LNCaP clone FGC (cell line): Measurements from ENCODE around the gene BCAS3.

Experiments
- DNase-seq: peaks from one replicate; pipeline ENCODE4 v3.0.0-alpha.2; 2011; ENCODE audit warnings: low read depth
- H3K4me3 ChIP-seq: 2 replicates; pipeline ENCODE4 v1.5.1; 2011; ENCODE audit warnings: mild to moderate bottlenecking, low read depth, low read length, control low read depth
- TF ChIP-seq, protein P1 (sequence below): IDR thresholded peaks from 2 replicates; pipeline ENCODE4 v1.5.1; 2012; ENCODE audit warnings: mild to moderate bottlenecking; ENCODE audit not compliant: control insufficient read depth, insufficient read depth; ENCODE audit errors: extremely low read depth

The BCAS3 gene

DNA sequence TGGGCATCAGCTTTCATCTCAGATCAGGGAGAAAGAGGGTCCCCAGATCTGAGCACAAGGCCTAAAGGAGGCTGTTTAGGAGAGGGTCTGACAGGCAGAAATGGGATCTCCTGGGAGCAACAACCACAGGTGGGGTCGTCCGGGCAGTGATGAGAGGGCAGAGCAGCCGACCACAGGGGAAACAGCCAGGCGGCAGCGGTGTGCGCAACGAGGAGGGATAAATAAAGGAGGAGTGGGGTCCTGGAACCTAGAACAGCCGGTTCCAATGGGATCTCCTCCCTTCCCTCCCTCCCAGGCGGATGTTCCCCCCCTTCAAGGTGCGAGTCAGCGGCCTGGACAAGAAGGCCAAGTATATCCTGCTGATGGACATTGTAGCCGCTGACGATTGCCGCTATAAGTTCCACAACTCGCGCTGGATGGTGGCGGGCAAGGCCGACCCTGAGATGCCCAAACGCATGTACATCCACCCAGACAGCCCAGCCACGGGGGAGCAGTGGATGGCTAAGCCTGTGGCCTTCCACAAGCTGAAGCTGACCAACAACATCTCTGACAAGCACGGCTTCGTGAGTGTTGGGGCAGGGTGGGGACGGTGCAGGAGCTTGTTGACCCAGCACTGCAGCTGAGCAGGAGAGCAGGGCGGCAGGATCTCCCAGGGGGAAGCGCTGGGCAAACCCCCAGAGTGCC is 723.9 kb downstream of the BCAS3 start:
- no peak overlapping the region for H3K4me3 ChIP-seq
- no peak for DNase-seq
- TF ChIP-seq, protein P1, sequence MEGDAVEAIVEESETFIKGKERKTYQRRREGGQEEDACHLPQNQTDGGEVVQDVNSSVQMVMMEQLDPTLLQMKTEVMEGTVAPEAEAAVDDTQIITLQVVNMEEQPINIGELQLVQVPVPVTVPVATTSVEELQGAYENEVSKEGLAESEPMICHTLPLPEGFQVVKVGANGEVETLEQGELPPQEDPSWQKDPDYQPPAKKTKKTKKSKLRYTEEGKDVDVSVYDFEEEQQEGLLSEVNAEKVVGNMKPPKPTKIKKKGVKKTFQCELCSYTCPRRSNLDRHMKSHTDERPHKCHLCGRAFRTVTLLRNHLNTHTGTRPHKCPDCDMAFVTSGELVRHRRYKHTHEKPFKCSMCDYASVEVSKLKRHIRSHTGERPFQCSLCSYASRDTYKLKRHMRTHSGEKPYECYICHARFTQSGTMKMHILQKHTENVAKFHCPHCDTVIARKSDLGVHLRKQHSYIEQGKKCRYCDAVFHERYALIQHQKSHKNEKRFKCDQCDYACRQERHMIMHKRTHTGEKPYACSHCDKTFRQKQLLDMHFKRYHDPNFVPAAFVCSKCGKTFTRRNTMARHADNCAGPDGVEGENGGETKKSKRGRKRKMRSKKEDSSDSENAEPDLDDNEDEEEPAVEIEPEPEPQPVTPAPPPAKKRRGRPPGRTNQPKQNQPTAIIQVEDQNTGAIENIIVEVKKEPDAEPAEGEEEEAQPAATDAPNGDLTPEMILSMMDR = no peak

DNA sequence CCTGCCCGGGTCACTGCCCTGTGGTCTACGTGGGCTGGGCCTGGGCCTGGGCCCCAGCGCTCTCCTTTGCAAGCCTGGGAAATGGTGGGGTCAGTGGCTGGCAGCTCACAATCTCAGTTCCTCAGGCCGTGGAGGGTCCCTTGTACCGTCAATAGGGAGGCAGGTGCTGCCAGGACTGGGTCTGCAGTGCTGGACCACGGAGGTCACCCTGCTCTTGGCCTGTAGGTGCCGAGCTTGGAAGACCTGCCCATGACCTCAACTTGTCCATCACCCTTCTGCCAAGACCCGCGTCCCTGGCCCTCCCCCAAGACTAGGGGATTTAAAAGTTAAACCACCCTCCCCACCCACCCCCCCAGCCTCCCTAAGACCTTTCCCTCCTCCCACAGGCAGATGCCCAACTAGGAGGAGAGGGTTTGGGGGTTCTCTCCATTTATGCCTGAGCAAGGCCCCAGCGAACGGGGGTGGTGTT is 724.5 kb downstream of the BCAS3 start:
- no peak for DNase-seq
- no peak overlapping the region for H3K4me3 ChIP-seq
- TF ChIP-seq, protein P1 = no peak

DNA sequence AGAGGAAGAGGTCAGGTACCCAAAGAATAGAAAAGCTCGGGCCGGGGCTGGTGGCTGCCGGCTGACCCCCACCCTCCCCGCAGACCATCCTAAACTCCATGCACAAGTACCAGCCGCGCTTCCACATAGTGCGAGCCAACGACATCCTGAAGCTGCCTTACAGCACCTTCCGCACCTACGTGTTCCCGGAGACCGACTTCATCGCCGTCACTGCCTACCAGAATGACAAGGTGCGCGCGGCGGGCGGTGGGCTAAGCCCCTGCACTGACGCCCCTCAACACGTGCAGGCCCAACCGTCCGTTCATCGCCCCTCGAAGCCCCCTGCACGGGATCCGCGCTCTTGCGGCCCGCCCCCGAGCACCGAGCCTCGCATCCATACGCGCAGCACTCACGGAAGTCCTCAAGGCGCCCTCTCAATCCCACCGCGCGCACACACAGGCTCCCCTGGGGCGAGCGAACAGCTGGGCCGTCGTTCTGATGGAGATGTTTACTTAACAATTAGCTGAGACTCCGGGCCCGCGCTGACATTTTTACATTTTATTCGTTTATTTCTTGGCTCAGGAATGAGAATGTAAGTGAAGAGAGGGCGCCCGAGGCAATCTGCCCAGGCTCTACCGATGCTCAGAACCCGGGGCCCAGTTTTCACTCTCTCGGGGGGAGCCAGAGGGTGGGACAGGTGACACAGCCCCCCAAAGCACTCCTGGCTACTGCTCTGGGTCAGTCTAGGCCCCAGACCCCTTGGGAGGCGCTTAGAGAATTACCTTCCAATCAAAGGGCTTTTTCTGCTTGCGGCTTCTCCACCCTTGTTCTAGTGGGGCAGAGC is 725.5 kb downstream of the BCAS3 start:
- no peak for DNase-seq
- TF ChIP-seq, protein P1 = no peak
- H3K4me3 ChIP-seq = no peak overlapping the region

DNA sequence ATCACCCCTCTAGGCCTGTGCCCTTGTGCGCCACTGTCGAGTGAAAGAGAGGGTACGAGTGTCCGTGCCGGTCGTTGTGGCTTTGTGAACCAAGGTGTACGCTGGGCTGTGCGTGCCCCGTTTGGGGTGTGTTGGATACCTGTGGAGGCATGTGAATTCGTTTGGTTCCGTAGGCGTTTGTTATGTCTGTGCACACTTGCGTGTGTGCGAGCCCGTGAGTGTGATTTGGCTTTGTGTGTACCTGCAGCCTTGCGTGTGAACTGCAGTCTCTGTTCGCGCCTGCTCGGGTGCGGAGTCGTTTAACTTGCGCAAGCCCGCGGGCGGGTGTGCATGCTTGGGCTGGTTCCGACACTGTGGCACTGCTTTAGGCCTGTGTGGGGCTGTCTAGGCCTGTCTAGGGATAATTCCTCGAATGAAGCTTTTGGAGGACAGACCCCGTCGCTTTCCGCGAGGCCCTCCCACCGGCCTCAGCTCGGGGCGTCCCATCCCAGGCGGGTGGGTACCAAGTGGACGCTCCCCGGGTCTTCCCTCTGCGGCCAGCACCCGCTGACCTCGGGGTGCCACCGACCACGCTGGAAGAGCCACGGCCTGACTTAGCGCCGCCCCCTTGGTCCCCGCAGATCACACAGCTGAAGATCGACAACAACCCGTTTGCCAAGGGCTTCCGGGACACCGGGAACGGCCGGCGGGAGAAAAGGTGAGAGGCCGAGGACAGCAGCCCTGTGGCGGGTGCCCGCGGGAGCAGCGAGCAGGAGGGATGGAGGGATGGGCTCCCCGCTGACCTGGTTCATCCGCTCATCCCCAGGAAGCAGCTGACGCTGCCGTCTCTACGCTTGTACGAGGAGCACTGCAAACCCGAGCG is 726.4 kb downstream of the BCAS3 start:
- TF ChIP-seq, protein P1 = no peak
- DNase-seq = no peak
- H3K4me3 ChIP-seq = no peak overlapping the region

DNA sequence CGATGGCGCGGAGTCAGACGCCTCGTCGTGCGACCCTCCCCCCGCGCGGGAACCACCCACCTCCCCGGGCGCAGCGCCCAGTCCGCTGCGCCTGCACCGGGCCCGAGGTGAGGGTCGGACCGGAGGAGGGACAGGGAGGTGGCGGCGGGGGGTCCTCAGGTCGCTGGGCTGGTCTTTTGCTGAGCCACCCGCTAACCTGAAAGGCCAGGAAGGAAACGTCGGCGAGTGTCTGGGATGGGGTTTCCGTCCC is 726.9 kb downstream of the BCAS3 start:
- DNase-seq = no peak
- no peak overlapping the region for H3K4me3 ChIP-seq
- TF ChIP-seq, protein P1 = no peak

DNA sequence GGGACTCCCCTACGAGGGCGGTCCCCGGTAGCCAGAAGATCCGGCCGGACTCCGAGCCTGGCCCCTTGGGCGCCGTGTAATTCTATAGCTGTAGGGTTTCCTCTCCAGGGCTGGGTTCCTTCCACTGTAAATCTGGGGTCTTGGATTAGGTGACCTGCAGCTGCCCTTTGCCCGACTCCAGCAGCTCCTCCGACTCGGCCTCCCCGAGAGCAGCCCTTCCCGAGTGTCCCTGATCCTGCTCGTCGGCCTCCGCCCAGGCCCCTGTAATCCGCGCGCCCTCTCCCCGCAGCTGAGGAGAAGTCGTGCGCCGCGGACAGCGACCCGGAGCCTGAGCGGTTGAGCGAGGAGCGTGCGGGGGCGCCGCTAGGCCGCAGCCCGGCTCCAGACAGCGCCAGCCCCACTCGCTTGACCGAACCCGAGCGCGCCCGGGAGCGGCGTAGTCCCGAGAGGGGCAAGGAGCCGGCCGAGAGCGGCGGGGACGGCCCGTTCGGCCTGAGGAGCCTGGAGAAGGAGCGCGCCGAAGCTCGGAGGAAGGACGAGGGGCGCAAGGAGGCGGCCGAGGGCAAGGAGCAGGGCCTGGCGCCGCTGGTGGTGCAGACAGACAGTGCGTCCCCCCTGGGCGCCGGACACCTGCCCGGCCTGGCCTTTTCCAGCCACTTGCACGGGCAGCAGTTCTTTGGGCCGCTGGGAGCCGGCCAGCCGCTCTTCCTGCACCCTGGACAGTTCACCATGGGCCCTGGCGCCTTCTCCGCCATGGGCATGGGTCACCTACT is 727.4 kb downstream of the BCAS3 start:
- no peak for DNase-seq
- TF ChIP-seq, protein P1 = no peak
- H3K4me3 ChIP-seq = no peak overlapping the region
